ENCODE results near the gene OR10A2.

DNA sequence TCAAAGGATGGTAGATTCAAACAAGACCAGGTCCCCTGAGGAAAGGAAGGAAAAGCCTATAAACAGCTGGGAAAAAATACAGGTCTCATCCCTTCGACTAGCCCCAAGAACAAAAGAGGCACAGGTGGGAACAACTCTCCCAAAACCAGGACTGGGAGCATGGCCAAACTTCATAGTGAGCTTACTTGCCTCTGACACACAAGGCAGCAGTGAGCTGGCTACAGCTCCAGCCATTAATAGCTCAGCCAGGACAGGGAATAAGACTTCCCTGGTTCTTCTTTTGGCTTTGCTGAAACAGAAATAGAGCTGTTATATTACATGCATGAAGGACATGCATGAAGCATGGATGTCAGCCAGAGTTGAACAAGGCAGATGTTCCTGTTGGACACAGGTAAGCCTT is at the start of gene OR10A2:
- TF ChIP-seq, protein P1, sequence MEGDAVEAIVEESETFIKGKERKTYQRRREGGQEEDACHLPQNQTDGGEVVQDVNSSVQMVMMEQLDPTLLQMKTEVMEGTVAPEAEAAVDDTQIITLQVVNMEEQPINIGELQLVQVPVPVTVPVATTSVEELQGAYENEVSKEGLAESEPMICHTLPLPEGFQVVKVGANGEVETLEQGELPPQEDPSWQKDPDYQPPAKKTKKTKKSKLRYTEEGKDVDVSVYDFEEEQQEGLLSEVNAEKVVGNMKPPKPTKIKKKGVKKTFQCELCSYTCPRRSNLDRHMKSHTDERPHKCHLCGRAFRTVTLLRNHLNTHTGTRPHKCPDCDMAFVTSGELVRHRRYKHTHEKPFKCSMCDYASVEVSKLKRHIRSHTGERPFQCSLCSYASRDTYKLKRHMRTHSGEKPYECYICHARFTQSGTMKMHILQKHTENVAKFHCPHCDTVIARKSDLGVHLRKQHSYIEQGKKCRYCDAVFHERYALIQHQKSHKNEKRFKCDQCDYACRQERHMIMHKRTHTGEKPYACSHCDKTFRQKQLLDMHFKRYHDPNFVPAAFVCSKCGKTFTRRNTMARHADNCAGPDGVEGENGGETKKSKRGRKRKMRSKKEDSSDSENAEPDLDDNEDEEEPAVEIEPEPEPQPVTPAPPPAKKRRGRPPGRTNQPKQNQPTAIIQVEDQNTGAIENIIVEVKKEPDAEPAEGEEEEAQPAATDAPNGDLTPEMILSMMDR (IDR thresholded peaks at IDR 0.05): no peak
- no peak for TF ChIP-seq POLR2A (IDR thresholded peaks at IDR 0.05)
